GM12874 (cell line): ENCODE results near the gene IL16.

Experiments
- TF ChIP-seq, protein P1 (sequence below): IDR thresholded peaks from 2 replicates; pipeline ENCODE4 v1.5.1; 2011; ENCODE audit warnings: low read depth, mild to moderate bottlenecking, control low read depth, low read length, moderate library complexity; ENCODE audit not compliant: insufficient read depth

Gene IL16

GRCh38 chr15:81176291-81176893 lies 20.3 kb upstream of the IL16 start:
- TF ChIP-seq, protein P1, sequence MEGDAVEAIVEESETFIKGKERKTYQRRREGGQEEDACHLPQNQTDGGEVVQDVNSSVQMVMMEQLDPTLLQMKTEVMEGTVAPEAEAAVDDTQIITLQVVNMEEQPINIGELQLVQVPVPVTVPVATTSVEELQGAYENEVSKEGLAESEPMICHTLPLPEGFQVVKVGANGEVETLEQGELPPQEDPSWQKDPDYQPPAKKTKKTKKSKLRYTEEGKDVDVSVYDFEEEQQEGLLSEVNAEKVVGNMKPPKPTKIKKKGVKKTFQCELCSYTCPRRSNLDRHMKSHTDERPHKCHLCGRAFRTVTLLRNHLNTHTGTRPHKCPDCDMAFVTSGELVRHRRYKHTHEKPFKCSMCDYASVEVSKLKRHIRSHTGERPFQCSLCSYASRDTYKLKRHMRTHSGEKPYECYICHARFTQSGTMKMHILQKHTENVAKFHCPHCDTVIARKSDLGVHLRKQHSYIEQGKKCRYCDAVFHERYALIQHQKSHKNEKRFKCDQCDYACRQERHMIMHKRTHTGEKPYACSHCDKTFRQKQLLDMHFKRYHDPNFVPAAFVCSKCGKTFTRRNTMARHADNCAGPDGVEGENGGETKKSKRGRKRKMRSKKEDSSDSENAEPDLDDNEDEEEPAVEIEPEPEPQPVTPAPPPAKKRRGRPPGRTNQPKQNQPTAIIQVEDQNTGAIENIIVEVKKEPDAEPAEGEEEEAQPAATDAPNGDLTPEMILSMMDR, result no peak

DNA sequence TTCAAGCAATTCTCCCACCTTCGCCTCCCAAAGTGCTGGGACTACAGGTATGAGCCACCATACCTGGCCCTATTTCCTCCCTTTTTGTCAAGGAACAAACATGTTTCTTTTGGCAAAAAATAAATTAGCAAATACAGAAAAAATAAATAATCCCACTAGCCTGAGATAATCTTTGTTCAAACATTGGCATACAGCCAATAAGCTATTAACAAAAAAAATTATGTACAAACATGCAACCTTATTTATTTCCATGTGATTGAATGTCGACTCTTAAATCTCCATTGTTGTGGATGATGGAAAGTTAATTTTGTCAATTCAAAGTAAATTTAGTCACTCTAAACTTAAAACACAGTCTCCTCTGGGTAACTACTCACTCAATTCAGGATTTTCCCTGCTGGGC lies 18.3 kb upstream of the IL16 start:
- TF ChIP-seq, protein P1, result no peak

DNA sequence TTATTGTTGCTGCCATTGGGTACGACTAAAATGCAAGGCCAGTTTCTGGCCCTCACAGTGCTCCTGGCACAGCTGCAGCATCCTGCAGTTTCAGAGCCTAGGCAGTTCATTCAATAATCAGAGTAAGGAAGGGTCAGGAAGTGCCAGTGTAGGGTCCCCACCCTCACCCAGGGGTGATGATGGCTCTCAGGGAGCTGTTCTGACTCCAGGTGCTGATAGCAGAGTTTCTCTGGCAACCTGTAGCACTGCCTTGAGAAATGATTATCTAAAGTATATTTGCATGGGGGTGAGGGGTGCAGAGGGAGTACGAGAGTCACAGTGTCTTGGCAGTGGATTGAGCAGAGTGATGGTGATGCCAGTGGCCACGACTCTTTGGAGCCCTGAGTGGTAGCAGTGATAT lies 15.5 kb upstream of the IL16 start:
- TF ChIP-seq, protein P1, result no peak

DNA sequence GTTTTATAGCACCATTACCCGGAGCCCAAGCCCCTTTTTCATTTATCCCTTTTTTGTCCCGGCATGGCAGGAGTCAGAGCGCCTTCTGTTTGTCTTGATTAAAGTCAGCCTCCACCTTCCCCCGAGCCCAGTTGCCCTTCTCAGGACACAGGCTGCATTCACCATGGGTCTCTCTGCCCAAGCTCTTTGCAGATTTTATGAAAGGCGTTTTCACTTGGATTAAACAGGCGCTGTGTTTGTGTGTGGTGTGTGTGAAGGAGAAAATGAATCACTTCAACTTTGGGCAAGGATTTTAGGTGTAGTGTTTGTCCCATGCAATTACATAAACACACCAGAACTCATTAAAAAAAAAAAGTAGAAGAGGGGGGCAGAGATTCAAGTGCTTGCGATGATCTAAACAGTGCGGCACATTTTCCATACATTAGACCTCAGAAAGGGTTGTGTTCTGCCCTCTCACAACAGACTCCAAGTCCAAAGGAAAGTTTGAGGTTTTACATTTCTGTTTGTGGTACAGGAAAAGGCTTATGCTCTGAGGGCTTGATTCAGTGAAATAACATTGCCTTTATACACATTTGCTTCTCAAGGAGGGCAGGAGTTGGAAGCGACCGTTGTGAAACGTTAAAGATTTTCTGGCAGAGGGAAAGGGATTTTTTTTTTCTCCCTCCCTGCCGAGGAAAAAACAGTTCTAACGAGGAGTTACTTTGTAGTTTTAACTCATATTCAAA lies 14.5 kb upstream of the IL16 start:
- TF ChIP-seq, protein P1, result no peak

DNA sequence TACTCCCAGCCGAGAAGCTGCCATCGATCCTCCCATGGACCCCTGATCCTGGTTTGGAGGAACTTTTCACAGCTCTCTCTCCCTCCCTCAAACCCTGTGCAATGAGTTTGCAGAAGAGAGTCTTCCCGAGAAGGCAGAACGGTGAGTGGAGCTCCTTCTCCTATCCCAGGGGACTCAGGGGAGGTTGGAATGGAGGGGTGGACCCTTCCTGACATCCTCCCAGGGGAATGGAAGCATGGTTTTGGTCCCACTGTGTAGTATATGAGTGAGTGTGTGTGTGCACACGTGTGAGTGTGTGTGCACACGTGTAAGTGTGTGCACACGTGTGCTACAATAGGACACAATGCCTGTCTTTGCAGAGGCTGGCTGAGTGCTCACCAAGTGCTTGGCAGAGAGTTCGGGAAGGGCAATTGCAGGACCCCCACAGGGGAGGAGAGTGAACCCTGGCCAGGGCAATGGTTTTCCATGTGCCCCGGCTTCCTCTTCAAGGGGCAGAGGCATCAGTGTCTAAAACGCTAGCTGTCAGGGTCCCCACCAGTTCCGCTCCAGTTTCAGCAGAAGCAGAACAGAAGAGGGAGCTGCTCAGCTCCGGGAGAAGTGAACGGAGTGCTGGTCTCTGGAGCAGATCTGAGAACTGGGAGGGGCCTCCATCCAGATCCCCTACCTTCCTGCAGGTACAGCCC lies 13.8 kb upstream of the IL16 start:
- TF ChIP-seq, protein P1, result no peak

- TF ChIP-seq, protein P1, result no peak
Observed at GRCh38 chr15:81183439-81183775, 13.3 kb upstream of the IL16 start.

DNA sequence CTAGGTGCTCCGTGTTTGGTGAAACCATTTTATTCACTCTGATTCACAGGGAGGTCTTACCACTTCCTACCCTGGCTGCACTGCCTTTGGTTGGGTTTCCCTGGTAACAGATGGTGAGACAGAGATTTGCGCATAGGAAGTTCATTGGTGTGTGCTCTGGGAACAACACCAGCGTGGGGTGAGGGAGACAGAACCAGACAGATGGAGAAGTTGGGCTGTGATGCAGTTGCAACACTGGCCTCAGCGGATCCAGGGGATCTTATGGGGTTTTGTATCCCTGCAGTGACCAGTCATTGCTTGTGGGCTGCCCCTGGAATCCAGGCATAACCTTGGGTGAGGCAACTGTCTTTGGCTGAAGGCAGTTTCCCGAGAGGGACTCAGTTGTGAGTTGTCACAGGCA lies 12.5 kb upstream of the IL16 start:
- TF ChIP-seq, protein P1, result no peak
